AG09319 (cell line): ENCODE measurements around the gene SNRNP25.

Experiments used
- DNase-seq: peaks from one replicate; pipeline ENCODE4 v3.0.0-alpha.2; 2010; ENCODE audit warnings: low read depth; ENCODE audit errors: extremely low read depth
- TF ChIP-seq, protein P1 (sequence below): IDR thresholded peaks from 2 replicates; pipeline ENCODE4 v1.5.1; 2011; ENCODE audit warnings: low read depth, mild to moderate bottlenecking, inconsistent platforms, low read length, moderate library complexity

SNRNP25 gene

DNA sequence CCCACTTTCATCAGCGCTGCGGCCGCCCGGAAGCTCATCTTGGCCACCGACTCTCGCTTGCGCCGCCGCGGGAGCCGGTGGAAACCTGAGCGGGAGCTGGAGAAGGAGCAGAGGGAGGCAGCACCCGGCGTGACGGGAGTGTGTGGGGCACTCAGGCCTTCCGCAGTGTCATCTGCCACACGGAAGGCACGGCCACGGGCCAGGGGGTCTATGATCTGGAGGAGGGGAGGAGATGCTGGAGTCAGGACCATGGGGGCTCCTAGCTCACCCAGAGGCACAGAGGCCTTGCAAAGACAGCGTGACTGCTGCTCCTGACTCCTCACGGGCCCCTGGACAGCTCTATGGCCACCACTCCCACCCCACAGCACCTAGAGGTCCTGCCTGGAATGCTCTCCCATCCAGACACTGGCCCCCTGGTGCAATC is 9.4 kb downstream of the SNRNP25 start:
- no peak for DNase-seq
- TF ChIP-seq, protein P1, sequence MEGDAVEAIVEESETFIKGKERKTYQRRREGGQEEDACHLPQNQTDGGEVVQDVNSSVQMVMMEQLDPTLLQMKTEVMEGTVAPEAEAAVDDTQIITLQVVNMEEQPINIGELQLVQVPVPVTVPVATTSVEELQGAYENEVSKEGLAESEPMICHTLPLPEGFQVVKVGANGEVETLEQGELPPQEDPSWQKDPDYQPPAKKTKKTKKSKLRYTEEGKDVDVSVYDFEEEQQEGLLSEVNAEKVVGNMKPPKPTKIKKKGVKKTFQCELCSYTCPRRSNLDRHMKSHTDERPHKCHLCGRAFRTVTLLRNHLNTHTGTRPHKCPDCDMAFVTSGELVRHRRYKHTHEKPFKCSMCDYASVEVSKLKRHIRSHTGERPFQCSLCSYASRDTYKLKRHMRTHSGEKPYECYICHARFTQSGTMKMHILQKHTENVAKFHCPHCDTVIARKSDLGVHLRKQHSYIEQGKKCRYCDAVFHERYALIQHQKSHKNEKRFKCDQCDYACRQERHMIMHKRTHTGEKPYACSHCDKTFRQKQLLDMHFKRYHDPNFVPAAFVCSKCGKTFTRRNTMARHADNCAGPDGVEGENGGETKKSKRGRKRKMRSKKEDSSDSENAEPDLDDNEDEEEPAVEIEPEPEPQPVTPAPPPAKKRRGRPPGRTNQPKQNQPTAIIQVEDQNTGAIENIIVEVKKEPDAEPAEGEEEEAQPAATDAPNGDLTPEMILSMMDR = no peak

DNA sequence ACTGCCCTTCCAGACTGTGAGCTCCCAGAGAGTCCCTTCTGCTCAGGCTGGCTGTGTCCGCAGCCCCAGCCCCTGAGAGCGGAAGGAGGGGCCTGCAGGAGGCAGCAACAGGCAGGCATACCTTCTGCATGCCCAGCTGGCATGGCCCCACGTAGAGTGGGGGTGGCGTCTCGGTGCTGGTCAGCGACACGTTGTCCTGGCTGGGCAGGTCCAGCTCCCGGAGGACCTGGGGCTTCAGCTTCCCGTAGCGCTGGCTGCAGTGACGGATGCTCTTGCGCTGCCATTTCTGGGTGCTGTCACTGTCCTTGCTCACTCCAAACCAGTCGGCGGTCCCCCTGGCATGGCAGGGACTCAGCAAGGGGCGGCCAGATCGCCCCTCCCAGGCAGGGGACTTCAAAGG is 9.8 kb downstream of the SNRNP25 start:
- TF ChIP-seq, protein P1 = no peak
- no peak for DNase-seq

DNA sequence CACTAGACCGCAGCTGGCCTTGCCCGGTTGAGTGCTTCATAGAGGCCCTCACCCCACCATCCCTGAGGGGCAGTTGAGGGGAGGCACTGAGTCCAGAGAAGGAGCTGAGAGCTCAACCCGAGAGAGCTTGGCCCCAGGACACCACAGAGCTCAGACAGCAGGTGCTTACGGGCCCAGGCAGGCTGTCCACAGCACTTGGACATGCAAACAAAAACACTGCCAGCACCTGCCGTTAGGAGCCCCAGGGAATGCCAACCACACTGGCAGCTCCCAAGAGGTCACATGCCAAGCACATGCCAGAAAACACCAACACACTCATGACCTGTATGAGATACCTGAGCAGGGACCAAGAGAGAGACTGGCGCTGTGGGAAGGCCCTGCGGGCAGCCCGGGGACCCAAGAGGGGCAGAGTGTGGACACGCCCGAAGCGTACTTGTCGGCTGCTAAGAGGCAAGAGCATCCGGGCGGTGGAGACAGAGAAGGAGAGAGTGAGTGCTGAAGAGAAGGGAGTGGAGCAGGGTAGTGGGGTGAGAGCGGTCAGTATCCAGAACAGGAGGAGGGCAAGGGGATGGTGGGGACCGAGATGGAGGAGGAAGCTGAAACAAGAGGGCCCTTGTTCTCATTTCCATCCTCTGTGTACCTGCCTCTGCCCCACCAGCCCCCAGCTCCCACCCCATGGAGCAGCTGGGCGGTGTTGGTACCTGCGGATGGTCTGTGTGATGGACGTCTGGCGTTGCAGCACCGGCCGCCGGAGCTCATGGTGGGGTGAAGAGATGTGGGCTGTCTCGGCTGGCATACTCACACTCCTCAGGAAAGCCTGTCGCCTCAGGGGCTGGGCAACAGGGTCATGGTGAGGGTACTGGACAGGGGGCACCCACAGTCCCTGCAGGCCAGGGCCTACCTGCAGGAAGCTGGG is 10.6 kb downstream of the SNRNP25 start:
- DNase-seq = no peak

DNA sequence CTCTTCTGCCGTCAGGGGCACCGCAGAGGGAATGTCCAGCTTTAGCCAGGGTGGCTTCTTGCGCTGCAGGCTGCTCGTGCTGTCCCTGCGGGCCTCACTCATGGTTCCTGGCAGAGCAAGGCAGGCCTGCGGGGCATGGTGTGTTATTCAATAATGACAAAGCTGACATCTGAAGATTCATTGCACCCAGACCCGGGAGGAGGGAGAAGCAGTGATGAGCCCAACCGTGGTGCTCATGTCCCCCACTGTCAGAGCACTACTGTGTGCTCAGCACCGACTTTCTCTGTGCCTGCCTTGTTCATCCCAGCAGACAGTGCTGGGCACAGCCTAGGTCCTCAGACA is 11.3 kb downstream of the SNRNP25 start:
- TF ChIP-seq, protein P1 = no peak
- no peak for DNase-seq

More for the DNA sequence above, 10.6 kb downstream of the SNRNP25 start:
- TF ChIP-seq, protein P1 = no peak

DNA sequence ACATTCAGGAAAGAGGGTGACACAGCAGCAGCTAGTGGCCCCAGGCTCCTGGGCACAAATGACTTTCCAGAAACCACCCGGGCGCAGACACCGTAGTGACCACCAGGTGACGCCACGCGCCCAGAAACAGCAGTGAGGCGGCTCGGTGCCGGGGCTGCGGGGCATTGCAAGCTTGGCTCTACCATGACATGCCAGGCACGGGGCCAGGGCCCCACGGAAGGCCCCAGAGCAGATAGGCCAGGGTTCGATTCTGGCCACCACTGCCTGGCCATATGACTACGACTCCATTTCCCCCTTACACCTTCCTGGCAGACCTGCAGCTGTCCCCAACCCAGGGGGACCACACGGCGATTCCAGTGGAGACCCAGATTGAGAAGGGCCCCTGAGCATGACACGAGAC is 12.1 kb downstream of the SNRNP25 start:
- DNase-seq = no peak
- TF ChIP-seq, protein P1 = peak; percentile 97

DNA sequence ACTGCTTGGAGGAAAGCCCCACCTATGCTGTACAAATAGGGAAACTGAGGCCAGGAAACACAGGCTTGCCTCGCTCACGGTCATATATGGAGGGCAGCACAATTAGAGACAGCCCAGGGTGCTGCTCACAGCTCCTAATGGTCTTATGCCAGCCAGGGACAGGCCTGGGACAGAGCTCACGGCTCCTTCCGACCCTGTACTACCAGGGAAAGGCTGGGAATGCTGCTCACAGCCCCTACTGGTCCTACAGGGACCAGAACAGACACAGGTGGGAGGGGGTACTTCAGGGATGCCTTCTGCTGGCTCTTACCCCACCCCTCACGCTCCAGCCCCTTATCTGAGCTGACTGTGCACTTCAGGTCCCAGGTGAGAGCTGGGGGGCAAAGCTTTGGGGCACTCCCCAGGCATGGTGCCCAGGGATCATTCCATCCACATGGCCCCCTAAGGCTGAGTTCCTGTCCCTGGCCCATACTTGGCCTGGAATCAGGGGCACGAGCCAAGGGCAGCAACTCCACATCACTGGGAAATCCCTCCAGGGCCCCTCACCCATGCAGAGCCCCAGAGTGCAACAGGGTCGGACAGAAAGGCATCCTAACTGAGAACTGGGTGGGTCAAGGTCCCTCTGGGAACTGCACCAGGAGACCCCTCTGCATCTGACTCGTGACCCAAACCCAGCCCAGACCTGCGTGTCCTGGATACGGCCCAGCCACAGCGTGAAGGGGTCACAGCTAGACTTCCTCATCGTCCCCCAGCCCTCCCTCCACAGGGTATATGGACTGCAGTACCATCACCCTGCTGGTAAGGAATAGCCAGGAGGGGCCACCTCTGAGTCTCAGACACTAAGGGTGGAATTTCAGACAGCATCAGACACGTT is 12.9 kb downstream of the SNRNP25 start:
- no peak for DNase-seq
- TF ChIP-seq, protein P1 = no peak

DNA sequence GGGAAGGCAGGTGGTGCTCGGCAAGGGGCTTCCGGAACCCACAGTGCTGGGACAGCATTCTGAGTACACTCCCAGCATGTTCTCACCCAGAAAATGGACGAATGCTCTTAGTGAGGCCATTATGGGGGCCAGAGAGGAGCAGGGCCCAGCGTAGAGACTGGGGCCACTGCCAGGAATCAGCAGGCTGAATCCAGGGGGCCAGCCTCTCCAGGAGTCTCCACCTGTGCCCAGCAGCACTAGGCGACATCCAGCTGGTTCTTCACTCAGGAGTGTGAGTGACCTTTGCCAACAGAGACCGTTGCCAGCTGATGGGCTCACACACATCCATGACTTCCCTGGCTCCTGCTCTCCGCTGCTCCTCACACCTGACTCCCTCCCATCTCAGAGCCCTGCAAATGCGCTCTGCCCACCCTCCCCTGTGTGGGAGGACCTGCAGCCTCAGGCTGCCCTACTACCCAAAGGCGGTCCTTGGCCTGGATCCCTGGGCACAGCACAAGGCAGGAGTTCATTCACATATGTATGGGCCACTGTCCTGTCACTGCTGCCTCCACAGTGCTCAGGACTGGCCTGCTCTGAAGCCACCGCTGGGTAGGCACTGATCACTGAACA is 13.7 kb downstream of the SNRNP25 start:
- TF ChIP-seq, protein P1 = no peak
- no peak for DNase-seq
